ENCODE results near the gene CDC14B.
"Not testable (repeated sequence)": the region's sequence is repeated elsewhere in the genome, so short reads cannot be mapped to it uniquely, and the experiment has no call there.

CDC14B gene

DNA sequence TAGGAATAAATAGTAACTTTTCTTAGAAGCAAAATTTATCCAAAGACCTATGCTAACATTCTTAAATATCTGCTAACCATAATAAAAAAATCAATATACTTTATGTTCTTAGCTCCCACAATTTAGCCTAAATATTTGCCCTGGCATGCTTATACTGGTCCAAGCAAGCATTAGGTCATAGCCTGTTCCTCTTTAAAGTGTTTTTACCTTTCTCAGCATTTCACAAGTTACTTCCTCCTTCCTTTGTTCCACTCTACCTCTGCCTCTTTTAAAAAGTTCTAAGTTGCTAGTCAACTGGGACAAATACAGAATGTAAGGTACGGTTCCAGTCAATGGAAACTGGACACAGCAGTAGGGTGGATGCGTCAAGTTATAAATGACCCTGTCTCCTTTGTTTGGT is 37.4 kb downstream of the CDC14B start:
- not testable (repeated sequence) for DNase-seq

- no peak for DNase-seq
These were observed 37.9 kb downstream of the CDC14B start for GRCh38 chr9:96581786-96582185.

DNA sequence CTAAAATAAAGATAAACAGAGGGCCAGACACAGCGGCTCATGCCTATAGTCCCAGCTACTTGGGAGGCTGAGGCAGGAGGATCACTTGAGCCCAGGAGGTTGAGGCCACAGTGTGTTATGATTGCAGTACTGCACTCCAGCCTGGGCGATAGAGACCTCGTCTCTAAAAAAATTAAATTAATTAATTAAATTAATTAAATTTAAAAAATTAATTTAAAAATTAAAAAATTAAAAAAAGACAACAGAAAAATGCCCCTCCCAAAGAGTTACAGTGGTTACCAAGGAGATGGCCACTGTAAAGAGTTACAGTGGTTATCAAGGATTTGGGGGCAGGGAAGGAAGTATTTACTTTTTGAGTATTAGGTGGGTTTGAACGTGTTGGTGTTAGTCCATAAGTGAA is 38.3 kb downstream of the CDC14B start:
- no peak for DNase-seq

GRCh38 chr9:96574931-96575351 is 44.7 kb downstream of the CDC14B start:
- no peak for DNase-seq

GRCh38 chr9:96574455-96574854 is 45.2 kb downstream of the CDC14B start:
- no peak for DNase-seq

DNA sequence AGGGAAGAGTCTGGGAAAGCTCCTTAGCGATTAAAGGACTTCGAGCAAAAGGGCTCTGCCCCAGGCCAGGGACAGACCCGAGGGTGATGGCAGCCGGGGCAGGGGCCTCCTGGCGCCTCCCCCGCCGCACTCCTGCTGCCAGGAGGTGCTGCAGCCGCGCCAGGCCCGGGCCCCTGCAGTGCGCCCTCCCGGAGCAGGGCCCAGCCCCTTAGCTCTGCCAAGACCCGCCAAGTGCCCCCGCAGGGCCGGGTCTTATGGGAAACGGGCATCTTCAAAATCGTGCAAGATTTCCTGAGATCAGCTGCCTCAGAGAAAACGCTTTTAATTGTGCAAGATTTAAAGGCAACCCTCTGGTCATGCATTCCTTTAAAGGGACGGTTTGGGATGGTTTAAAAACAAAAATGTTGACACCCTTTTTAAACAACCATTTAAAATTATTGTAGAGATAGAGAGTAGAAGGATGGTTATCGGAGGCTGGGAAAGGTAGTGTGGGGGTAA is 52.4 kb downstream of the CDC14B start:
- no peak for DNase-seq

DNA sequence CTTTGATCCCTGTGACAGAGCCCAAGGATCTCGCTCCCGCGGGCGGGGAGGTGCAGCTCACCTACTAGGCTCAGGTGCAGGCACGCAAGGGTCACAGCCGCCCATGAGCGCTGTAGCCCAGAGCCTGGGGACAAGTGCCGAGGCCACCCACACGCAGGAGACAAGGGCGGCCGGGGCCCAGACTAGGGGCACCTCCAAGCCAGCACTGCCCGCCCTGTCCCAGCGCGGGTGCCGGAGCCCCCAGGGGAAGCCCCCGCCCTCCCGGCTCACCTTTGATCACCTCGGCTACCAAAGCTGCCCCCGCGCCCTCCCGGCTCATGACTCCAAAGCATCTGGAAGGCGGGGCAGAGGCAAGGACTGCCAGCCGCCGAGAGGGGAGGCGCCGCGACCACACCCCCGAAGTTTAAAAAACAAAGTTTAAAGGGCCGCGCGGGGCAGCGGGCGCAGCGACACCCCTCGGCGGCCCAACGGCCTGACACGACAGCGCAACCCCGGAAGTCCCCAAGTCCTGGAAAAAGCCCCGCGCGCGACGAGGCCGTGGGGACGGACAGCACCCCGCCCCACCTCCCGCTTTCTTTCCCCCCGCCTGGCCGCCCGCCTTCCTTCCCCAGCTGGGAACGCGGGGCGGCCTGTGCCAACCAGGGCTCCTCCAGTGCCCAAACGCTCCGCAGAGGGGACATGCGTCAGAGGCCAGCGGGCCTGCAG is 53.0 kb downstream of the CDC14B start:
- DNase-seq: no peak

DNA sequence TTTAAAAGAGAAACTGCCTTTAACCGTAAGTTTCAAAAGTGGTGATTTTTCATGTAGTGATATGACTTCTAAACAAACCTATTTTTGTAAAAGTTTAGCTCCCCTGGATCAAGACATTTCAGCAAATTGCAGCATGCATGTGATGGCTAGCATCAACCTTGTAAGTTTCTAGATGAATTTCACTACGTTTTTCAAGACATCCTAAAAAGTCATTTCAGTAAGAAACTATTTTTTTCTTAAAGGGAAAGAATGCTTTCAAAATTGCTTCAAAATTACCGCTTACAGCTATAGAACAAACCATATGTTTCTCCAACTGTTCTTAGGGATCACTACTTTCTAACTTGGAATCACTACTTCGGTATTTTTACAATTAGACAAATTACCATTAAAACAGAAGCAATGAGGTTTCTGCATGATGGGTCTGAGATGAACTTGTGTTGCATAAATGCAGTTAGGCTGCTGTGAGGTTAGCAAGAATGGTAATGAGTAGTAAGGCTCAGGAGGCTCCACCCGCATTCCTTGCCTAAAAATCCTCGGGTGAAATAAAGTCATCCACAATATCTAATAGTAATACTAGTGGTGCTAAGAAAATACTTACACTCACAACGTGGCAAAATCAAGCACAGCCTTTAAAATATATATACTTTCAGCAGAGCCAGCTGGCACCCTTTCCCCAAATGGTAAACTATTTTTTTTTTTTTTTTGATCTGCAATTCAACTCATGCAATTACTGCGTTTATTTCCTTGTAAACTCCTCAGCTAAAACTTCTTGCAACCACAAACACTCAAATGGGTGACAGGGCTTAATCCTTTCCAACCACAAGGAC is 53.8 kb downstream of the CDC14B start:
- no peak for DNase-seq

DNA sequence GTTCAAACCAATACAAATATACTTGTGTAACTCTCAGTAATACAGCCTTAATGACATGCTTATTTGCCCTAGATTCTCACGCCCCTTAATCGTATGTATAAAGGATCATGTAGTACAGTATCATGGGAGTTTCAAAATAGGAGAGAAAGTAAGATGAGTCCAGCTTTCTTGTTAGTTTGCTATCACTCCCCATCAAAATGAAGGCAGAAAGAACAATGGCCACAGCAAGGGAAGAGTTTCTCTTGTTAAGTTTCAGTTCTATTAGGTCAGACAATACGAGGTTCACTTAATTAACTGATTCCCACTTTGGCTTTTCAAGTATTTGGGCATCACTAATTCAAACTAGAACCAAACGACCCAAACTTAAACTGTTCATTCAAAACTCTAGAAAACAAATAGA is 55.4 kb downstream of the CDC14B start:
- DNase-seq: no peak

GRCh38 chr9:96559339-96559943 is 60.2 kb downstream of the CDC14B start:
- DNase-seq: no peak

GRCh38 chr9:96557921-96558320 is 61.7 kb downstream of the CDC14B start:
- no peak for DNase-seq

DNA sequence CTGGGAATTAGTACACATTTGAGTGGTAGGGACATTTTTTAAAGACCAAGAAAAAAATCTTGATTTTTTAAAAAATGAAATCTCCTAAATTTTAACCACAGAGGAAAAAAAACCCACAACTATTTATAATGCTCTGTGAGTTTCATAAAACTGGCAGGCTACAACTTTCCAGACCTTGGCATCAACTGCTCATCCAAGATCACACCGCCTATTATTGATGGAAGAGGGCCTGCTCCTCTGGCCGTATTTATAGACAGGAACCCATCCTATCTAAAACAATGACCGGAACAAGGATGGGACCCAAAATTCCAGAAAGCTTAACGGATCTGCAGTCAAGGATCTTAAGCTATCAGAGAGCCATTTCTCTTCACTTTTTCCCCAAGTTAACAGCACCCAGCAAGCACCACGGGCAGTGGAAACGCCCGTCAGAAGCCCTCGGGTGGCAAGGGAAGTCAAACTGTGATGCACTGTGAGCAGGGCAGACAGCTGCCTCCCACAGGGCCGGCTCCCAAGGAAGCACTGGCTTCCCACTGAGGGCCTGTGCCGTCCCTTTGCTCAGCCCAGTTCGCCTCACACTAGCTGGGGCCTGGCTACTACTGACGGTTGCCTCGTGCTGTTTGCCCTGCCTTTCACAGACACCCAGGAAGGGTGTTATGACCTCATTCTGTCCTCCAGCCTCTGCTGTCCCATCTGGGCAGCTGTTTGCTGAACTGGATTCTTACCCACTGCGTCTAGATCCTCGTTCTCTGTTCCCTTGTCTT is 62.8 kb downstream of the CDC14B start:
- no peak for DNase-seq

GRCh38 chr9:96555567-96556386 is 63.9 kb downstream of the CDC14B start:
- DNase-seq: no peak

DNA sequence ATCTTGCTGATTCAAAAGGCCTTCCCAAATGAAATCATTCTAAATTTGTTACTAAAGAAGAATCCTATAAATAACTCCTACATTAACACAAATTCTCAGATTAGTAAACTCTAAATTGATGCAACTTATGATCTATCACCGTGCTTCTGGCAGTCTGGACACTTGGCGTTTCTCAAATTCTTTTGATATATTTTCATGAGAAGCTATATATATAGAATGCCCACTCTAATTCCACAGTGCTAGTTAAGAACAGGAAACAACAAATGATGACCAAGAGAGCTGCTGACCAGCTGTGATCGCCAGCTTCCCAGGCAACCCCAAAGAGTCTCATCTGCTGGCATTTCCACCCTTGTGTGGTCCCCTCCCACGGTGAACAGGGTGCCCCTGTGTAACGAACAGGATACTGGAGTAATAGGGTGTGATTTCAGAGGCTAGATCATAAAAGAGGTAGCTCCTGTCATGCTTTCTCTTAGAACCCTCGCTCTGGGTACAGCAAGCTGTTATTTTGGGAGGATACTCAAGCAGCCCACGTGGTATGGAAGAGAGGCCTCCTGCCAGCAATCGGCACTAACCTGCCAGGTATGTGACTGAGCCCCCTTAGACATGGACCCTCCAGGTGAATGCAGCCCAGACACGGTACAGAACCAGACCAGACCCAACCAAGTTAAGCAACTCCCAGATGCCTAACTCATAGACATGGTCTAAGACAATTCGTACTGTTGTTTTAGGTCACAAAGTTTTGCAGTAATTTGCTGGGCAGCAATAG is 64.7 kb downstream of the CDC14B start:
- no peak for DNase-seq

- DNase-seq: no peak
These were observed 65.3 kb downstream of the CDC14B start for GRCh38 chr9:96554326-96554725.

DNA sequence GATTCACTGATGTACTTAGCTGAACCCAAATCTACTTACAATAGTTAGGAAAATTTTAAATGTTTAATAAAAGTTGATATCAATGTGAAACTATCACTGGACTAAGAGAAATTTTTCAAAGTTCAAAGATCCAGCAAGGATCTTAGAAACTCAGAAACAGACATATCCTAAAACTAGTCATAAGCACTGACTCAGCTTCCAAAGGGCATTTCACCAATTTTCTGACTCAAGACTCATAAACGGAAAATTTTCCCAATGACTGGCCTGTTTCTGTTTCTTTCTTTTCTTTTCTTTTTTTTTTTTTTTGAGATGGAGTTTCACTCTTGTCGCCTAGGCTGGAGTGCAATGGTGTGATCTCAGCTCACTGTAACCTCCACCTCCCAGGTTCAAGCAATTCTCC is 66.6 kb downstream of the CDC14B start:
- DNase-seq: no peak

DNA sequence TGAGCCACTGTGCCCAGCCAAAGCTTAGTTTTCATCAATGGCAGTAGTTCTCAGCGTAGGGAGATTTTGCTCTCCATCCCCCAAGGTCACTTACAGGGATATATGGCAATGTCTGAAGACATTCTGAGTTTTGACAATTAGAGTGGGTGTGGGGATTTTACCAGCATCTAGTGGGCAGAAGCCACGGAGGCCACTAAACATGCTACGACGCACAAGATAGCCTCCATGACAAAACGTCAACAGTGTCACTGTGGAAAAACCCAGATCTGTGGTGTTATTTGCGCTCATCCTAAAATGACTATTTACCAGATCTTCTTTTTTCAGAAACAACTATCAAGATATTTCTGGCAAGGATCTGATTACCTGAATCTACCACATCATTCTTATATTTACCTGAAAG is 68.2 kb downstream of the CDC14B start:
- DNase-seq: no peak

DNA sequence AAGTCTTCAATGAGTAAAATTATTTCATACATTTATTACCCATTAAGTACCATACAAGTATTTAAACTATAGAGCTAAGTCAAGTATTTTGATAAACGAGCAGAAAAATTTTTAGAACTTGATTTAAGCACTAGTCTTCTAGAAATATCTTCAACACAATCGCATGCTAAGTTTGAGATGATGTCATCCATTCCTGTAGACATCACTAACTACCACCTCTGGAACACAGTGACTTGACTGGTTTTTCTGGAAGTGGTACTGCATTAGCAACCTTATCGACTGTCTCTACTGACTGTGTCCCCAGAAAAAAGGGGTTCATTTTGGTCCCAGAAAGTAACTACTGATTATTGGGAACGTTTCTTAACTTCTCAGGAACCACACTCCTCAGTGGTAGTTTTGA is 69.0 kb downstream of the CDC14B start:
- DNase-seq: no peak

- not testable (repeated sequence) for DNase-seq
These were observed 76.5 kb downstream of the CDC14B start for GRCh38 chr9:96543131-96543530.

DNA sequence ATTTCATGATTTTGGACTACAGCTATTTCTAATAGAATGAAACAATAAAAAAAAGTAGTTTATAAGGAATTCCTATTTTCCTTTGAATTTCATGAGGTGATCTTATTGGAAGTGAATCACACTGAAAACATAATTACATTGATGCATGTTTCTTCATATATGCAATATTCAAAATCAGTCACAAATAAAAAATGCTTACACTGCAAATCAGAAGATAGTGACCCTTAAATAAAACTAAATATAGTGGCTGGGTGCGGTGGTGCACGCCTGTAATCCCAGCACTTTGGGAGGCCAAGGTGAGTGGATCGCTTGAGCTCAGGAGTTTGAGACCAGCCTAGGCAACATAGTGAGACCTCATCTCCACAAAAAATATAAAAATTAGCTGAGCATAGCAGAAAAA is 79.5 kb downstream of the CDC14B start:
- no peak for DNase-seq

DNA sequence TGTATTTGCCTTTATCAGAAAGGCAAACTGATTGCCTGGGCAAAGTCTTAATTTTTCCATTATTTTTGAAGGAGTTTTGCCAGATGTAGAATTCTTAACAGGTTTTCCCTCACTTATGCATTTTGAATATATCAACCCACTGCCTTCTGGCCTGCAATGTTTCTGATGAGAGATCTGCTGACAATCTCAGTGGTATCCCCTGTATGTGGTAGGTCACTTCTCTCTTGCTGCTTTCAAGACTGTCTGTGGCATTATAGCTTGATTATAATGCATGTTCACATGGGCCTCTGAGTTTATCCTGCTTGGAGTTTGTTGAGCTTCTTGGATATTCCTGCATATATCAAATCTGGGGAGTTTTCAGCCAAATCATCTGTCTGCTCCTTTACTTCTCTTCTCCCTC is 87.5 kb downstream of the CDC14B start:
- no peak for DNase-seq
